IMR-90 (cell line): ENCODE measurements around the gene ZP3. TPM values are rescaled to one million over a fixed set of nuclear protein-coding genes. Genes with fewer than 3 reads are reported as not detected.
"Not testable (repeated sequence)": the region's sequence is repeated elsewhere in the genome, so short reads cannot be mapped to it uniquely, and the experiment has no call there.

Source experiments
- ATAC-seq: fragments of 200-7000 bp; cut with Tn5 transposase; 2 replicates; pipeline ENCODE4 v1.9.1; 2020; ENCODE audit warnings: low read depth, mild to moderate bottlenecking, moderate library complexity
- BruUV-seq: library from RNA; stranded (reverse); fragments of 400-500 nt; replicated peaks from 2 replicates; lab custom pipeline; 2021; lab: Mats Ljungman, UMichigan
- CTCF ChIA-PET: fragments of 300-600 bp; formaldehyde crosslinking; extraction: SDS; loops from one replicate; lab custom pipeline; 2021; ENCODE audit warnings: antibody characterized with exemption; lab: Yijun Ruan, JAX
- POLR2A ChIA-PET: fragments of 300-600 bp; sonication (Branson Sonifier 250); formaldehyde crosslinking; loops from one replicate; lab custom pipeline; 2022; ENCODE audit warnings: antibody characterized with exemption; ENCODE audit not compliant: unreplicated experiment; lab: Charles Lee
- DNase-seq: peaks from one replicate; pipeline ENCODE4 v3.0.0; 2013
- H2AFZ ChIP-seq: replicated peaks from 2 replicates; pipeline ENCODE3; 2013; ENCODE audit warnings: low read length, mild to moderate bottlenecking; ENCODE audit not compliant: poor library complexity
- H2AK5ac ChIP-seq: 2 replicates; pipeline ENCODE4 v1.6.1; 2013; ENCODE audit warnings: low read depth, low read length, inconsistent platforms
- H2AK9ac ChIP-seq: replicated peaks from 2 replicates; pipeline ENCODE3; 2013; ENCODE audit warnings: mild to moderate bottlenecking, low read depth, low read length, moderate library complexity; ENCODE audit not compliant: poor library complexity
- H2BK120ac ChIP-seq: 2 replicates; pipeline ENCODE4 v1.6.1; 2013; ENCODE audit warnings: low read depth, low read length, inconsistent platforms
- H2BK15ac ChIP-seq: 3 replicates; pipeline ENCODE4 v1.6.1; 2013; ENCODE audit warnings: low read depth, low read length, inconsistent platforms
- H2BK20ac ChIP-seq: 2 replicates; pipeline ENCODE4 v1.6.1; 2013; ENCODE audit warnings: low read depth, mild to moderate bottlenecking, inconsistent platforms, low read length, moderate library complexity
- H2BK5ac ChIP-seq: 2 replicates; pipeline ENCODE4 v1.6.1; 2013; ENCODE audit warnings: mild to moderate bottlenecking, low read depth, low read length, inconsistent platforms; ENCODE audit not compliant: poor library complexity, severe bottlenecking
- H3K14ac ChIP-seq: replicated peaks from 2 replicates; pipeline ENCODE4 v1.6.1; 2013; ENCODE audit warnings: low read depth, low read length, inconsistent platforms
- H3K18ac ChIP-seq: 2 replicates; pipeline ENCODE4 v1.6.1; 2013; ENCODE audit warnings: low read depth, low read length, control low read depth
- H3K23ac ChIP-seq: 2 replicates; pipeline ENCODE4 v1.6.1; 2013; ENCODE audit warnings: low read depth, low read length, inconsistent platforms
- H3K27ac ChIP-seq: 2 replicates; pipeline ENCODE4 v1.5.1; 2013; ENCODE audit warnings: mild to moderate bottlenecking, control low read depth, low read length; ENCODE audit not compliant: insufficient read depth
- H3K27me3 ChIP-seq: 2 replicates; pipeline ENCODE4 v1.6.1; 2013; ENCODE audit warnings: low read length; ENCODE audit not compliant: control insufficient read depth, insufficient read depth
- H3K36me3 ChIP-seq: 2 replicates; pipeline ENCODE4 v1.6.1; 2013; ENCODE audit warnings: low read length, mixed read lengths; ENCODE audit not compliant: control insufficient read depth, insufficient read depth
- H3K4ac ChIP-seq: 2 replicates; pipeline ENCODE4 v1.6.1; 2013; ENCODE audit warnings: low read depth, low read length, inconsistent platforms
- H3K4me1 ChIP-seq: 2 replicates; pipeline ENCODE4 v1.6.1; 2013; ENCODE audit warnings: low read length, mixed read lengths; ENCODE audit not compliant: control insufficient read depth, insufficient read depth
- H3K4me2 ChIP-seq: 2 replicates; pipeline ENCODE4 v1.6.1; 2013; ENCODE audit warnings: low read depth, mild to moderate bottlenecking, control low read depth, low read length, moderate library complexity
- H3K4me3 ChIP-seq: 2 replicates; pipeline ENCODE4 v1.5.1; 2013; ENCODE audit warnings: low read depth, mild to moderate bottlenecking, control low read depth, low read length, moderate library complexity; ENCODE audit not compliant: insufficient read depth
- H3K56ac ChIP-seq: 2 replicates; pipeline ENCODE4 v1.6.1; 2013; ENCODE audit warnings: low read length, inconsistent platforms; ENCODE audit not compliant: insufficient read depth; ENCODE audit errors: extremely low read depth
- H3K79me1 ChIP-seq, 2 experiments: 2 replicates each; pipeline ENCODE4 v1.6.1; 2013; ENCODE audit warnings: low read length in 2 of 2, inconsistent platforms in 1 of 2, low read depth in 1 of 2
- H3K9ac ChIP-seq: 2 replicates; pipeline ENCODE4 v1.6.1; 2013; ENCODE audit warnings: low read depth, low read length, control low read depth
- H3K9me1 ChIP-seq: 2 replicates; pipeline ENCODE4 v1.6.1; 2013; ENCODE audit warnings: low read length, inconsistent platforms; ENCODE audit not compliant: insufficient read depth
- H3K9me3 ChIP-seq: 2 replicates; pipeline ENCODE4 v1.6.1; 2013; ENCODE audit warnings: low read length; ENCODE audit not compliant: control insufficient read depth, insufficient read depth
- H4K20me1 ChIP-seq: 2 replicates; pipeline ENCODE4 v1.6.1; 2013; ENCODE audit warnings: low read length, inconsistent platforms; ENCODE audit not compliant: insufficient read depth
- H4K5ac ChIP-seq: 2 replicates; pipeline ENCODE4 v1.6.1; 2013; ENCODE audit warnings: mild to moderate bottlenecking, low read depth, low read length, control low read depth
- H4K8ac ChIP-seq, 2 experiments: 2 replicates each; pipeline ENCODE4 v1.6.1; 2013; ENCODE audit warnings: low read depth in 2 of 2, low read length in 2 of 2, control low read depth in 1 of 2, inconsistent platforms in 1 of 2
- H4K91ac ChIP-seq: 2 replicates; pipeline ENCODE4 v1.6.1; 2013; ENCODE audit warnings: low read depth, low read length, inconsistent platforms; ENCODE audit not compliant: insufficient read depth
- WGBS, 2 experiments: methylation state at CpG; one replicate each; pipeline versions ENCODE4 v1.1.5 to v1.1.7; 2013; ENCODE audit warnings: missing lambda C conversion rate in 2 of 2; ENCODE audit not compliant: insufficient read length in 1 of 2; ENCODE audit errors: extremely low coverage in 2 of 2; 5-methylcytosine and 5-hydroxymethylcytosine counted together
- dilution Hi-C: fragments of 300-500 bp; cut with HindIII; formaldehyde crosslinking; loops from one replicate; pipeline ENCODE4 v1.14.3; 2018; ENCODE audit warnings: low sequenced_read_pairs; ENCODE audit not compliant: unreplicated experiment
- in situ Hi-C: fragments of 300-500 bp; cut with MboI; formaldehyde crosslinking; loops from 3 replicates; pipeline ENCODE4 v1.14.3; 2019; ENCODE audit warnings: low sequenced_read_pairs, inconsistent platforms, mixed read lengths
- intact Hi-C: fragments of 100-400 bp; cut with micrococcal nuclease; formaldehyde crosslinking; loops from 2 replicates; pipeline ENCODE4 v1.10.0; 2022
- polyA plus RNA-seq, 3 experiments: library from polyadenylated mRNA; depleted of rRNA; stranded (reverse); fragments of >200 nt; gene quantifications; 2 replicates each; pipeline ENCODE4 v1.2.3, GENCODE V29; 2012; ENCODE audit warnings: low replicate concordance in 1 of 3
- total RNA-seq: library from RNA; depleted of rRNA; stranded (reverse); fragments of >200 nt; gene quantifications from 2 replicates; pipeline ENCODE4 v1.2.3, GENCODE V29; 2012

The ZP3 gene
- total and polyA plus RNA-seq, 2 of the 4 experiments (the other 2 are of a cell fraction), result 0.54 to 0.67 TPM

DNA sequence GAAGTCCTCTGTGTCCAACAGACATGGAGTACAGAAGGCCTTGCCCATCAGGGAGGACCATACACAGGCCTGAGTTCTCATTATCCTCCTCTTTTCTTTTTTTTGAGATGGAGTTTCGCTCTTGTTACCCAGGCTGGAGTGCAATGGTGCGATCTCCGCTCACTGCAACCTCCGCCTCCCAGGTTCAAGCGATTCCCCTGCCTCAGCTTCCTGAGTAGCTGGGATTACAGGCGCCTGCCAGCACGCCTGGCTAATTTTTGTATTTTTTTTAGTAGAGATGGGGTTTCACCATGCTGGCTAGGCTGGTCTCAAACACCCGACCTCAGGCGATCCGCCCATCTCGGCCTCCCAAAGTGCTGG is 29.2 kb upstream of the ZP3 start:
- H2BK20ac ChIP-seq, H3K23ac ChIP-seq, H4K5ac ChIP-seq, H4K20me1 ChIP-seq, H3K4ac ChIP-seq, H3K9me3 ChIP-seq, H2AK9ac ChIP-seq, POLR2A ChIA-PET, BruUV-seq, H3K56ac ChIP-seq, dilution Hi-C loops, CTCF ChIA-PET, ATAC-seq, H3K36me3 ChIP-seq, DNase-seq, H2AK5ac ChIP-seq, H3K18ac ChIP-seq, H3K14ac ChIP-seq, H2BK5ac ChIP-seq, H3K9ac ChIP-seq, H4K91ac ChIP-seq, intact Hi-C loops, H3K4me3 ChIP-seq, H2BK15ac ChIP-seq, H4K8ac ChIP-seq, H2BK120ac ChIP-seq, H3K27ac ChIP-seq, in situ Hi-C loops, H3K79me1 ChIP-seq, H3K27me3 ChIP-seq, H3K4me2 ChIP-seq: not testable (repeated sequence)
- peaks cover 11% of the 10 kb centered on the region for H3K9me1 ChIP-seq
- peaks cover 13% of the 10 kb centered on the region for H3K4me1 ChIP-seq
- peak overlapping the region; percentile 11 for H2AFZ ChIP-seq
- 63% methylated on average over 4 of the region's 11 CpGs; no CpG with 5 or more reads in 1 of the 2 experiments for WGBS, 2 experiments
